Stomach (tissue), 4 donors: ENCODE measurements around the gene HSD11B1L.

Experiments
- POLR2A ChIP-seq, 4 donors: fragments of 450-650 bp; IDR thresholded peaks; one replicate each; pipeline ENCODE4 v1.6.1; 2016; ENCODE audit warnings: antibody characterized with exemption in 4 of 4, control low read depth in 2 of 4, mild to moderate bottlenecking in 1 of 4, moderate library complexity in 1 of 4
- TF ChIP-seq, protein P1 (sequence below), 7 experiments: fragments of 450-650 bp in 4 of 7; fragments of 200-600 bp in 3 of 7; sonication (generic) in 3 of 7; IDR thresholded peaks; one replicate each; pipeline ENCODE4 v1.5.1; 2016 to 2019; ENCODE audit warnings: antibody characterized with exemption in 7 of 7, control low read depth in 2 of 7, mild to moderate bottlenecking in 1 of 7

DNA sequence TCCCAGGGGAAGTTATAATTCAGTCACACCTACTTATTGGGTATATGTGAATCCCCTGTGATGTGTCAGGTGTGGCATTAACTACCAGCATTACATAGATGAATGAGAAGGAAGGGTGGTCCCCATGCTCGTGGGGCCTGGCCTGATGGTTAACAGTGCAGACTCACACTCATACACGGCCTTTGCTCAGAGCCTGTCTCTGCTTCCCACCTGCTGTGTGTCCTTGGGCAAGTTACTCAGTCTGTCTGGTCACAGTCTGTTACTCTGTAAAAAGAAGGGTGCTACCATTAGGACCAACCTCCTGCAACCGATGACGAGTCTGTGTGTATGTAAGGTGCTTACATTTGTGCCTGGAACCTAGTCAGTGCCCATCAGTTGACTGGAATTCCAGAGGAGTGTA lies 34.1 kb upstream of the HSD11B1L start:
- TF ChIP-seq POLR2A (IDR thresholded peaks at IDR 0.05), result no peak
- TF ChIP-seq, protein P1, sequence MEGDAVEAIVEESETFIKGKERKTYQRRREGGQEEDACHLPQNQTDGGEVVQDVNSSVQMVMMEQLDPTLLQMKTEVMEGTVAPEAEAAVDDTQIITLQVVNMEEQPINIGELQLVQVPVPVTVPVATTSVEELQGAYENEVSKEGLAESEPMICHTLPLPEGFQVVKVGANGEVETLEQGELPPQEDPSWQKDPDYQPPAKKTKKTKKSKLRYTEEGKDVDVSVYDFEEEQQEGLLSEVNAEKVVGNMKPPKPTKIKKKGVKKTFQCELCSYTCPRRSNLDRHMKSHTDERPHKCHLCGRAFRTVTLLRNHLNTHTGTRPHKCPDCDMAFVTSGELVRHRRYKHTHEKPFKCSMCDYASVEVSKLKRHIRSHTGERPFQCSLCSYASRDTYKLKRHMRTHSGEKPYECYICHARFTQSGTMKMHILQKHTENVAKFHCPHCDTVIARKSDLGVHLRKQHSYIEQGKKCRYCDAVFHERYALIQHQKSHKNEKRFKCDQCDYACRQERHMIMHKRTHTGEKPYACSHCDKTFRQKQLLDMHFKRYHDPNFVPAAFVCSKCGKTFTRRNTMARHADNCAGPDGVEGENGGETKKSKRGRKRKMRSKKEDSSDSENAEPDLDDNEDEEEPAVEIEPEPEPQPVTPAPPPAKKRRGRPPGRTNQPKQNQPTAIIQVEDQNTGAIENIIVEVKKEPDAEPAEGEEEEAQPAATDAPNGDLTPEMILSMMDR (IDR thresholded peaks at IDR 0.05), result no peak
